ENCODE results near the gene CHRNE.
A peak's percentile ranks its signal among the peaks of the same experiment; 100 is the strongest.

The CHRNE gene

DNA sequence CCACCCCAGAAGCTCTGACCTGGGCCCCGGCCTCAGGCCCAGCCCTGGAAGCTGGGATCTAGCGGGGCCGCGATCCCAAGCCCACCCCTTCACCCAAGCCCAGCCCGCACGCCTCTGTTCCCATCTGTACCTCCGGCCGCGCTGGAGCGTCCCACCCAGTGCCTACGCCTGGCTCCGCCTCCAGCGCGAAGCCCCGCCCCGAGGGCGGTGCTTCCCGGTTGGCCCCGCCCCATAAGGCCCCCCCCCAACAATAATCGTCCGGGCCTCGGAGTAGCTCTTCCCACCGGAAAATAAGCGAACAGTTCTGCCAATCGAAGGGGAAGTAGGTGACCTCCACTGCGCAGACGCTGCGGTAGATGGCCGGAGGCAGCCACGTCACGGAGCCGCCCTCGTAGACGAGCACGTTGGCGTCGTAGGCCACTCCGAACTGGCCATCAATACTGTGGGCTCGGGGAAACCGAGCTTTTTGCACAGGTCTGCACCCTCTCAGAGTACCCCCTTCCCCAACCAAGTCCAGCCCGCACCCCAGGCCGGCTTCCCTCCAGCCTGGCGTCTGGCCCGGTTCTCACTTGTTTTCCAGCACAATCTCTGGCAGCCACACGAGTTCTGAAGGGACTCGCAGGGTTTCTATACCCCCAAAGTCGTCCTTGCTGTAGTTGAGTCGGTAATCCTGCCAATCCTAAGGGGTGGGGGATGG lies 1.1 kb downstream of the CHRNE start:
- no peak for DNase-seq

DNA sequence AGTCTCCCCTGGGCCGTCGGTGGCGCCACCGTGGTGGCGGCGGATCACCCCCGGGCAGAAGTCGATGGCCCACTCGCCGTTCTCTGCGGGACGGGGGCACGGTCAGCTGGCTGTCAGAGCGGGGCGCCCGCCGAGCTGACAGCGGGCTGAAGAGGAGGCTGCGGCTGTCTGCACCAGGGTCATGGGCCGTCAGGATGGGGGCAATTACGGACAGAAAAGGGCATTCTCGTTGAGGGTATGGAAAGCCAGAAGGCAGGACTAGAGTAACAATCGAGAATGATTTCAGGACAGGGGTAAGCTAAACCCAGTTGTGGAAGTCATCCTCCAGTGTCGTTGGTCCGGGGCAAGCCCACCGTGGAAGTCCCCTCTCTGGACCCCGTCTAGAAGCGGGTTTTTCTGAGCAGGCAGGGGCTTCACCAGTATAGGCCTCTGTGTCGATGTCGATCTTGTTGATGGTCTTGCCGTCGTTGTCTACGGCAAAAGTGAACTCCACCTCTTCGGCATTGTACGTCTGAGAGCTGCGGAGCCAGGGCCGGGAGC lies 1.7 kb downstream of the CHRNE start:
- DNase-seq = no peak

DNA sequence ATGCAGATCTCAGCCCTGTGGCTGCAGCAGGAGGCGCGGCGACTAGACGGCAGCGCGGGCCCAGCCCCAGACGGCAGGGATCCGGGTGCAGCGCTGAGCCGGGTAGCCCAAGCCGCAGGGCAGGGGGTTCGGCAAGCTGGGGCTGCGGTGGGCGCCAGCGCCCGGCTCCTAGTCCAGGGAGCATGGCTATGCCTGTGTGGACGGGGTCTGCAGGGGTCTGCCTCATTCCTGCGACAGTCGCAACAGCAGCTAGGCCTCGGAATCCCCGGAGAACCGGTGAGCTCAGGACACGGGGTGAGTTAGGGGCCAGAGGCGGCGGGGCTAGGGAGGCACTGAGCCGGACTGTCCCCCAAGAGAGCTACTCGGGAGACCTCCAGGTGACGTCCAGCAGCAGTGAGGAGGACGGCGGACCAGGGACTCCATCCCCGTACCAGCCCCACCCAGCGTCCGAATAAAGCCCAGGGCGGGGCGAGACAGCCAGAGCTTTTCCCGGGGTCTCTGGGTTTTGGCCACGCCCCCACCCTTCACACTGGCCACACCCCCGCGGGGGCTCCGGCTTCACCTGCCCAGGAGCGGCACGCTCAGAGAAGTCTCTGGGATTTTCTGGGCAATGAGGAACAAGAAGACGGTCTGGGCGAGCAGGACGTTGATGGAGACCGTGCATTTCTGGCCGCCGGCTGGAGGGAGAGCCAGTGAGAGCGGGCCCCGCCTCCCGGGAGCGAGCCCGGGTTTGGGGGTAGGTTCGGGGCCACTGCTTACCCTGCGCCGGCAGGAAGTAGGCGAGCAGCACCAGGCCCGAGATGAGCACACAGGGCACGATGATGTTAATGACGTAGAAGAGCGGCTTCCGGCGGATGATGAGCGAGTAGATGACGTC lies 2.4 kb downstream of the CHRNE start:
- DNase-seq = peak; percentile 56

DNA sequence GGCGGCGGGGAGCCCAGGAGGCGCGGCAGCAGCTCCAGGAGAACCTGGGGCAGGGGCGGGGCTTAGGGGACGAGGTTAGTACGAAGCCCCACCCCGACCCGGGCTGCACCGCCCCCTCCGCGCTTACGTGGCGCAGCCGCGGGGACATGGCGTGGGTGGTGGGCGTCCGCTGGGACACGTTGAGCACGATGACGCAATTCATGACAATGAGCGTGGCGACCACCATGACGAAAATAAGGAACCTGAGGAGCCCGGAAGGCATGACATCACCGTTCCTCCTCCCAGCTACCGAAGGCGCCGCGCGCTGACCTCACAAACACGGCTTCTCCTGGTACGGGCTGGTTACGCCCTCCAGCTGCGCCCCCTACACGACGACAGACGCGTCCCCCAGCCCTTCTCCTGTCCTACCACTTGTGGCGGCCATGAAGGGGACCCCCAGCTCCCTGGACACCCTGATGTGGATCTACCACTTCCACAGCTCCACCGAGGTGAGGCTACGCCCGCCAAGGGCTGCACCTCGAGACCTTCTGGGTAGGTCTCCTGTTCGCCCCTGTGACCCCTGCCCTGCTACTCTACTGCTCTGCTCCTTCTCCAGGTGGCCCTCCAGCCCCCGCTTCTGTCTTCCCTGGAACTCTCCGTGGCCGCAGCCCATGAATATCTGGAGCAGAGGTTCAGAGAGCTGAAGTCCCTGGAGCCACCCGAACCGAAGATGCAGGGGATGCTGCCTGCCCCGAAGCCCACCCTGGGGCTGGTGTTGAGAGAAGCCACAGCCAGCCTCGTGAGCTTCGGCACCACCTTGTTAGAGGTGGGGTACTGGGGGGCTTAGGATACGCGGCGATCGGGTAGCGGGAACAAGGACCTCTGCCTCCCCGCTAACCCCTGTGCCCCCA lies 3.3 kb downstream of the CHRNE start, which contains the start of gene C17orf107:
Gene C17orf107 (plus strand): TSS at position 196 of the 890 bp plus-strand sequence. CDS start 227 bp downstream, at position 423.
- DNase-seq = peak; percentile 84

DNA sequence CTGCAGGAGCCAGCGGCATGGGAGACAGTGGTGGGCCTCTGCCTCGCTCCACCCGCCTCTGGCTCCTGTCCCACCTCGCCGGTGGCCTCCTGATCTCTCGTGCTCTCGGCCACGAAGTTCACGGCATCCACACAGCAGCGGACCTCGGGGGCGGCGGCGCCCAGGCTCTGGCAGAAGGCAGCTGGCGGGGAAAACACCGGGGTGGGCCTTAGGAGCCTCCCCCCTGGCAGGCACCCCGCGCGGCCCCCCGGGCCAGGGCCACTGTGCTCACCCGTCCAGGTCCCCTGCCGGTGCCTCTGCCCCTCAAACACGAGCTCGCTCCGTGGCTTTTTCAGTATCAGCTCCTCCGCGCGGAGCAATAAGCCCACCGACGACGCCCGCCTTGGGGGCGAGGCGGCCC lies 4.0 kb downstream of the CHRNE start:
- no peak for DNase-seq

DNA sequence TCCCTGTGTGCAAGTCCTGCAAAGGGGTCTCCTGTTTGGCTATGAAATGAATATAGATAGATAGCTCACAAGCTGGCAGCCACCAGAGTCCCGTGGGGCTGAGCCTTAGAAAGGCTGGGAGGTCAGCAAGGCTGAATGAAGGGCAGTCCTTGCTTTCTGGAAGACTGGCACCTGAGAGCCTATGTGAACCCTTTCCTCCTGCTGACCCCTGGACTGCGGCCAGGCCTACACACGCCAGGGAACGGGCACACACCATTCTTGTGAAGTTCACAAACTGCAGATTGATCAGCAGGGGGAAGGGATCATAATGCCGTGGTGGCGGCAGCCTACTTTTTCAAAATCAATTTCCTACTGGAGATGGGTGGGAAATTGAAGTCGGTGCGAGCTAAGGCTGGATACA lies 4.5 kb downstream of the CHRNE start:
- no peak for DNase-seq

DNA sequence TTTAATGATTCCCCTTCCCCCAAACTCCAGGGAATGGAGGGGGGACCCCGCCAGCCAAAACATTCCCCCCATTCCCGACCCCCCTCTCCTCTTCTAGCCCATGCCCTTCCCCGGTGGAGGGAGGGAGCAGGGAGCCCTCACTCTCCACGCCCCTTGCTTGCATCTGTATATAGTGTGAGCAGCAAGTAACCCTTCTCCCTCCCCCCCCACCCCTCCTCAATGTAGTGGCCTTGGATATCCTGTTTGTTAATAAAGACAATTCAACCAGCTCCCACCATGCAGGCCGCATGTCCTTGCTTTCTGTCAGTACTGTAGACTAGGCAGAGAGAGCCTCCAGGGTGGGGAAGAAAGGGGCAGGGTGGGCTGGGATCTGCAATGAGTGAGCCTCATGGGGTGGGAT lies 5.1 kb downstream of the CHRNE start:
- no peak for DNase-seq

DNA sequence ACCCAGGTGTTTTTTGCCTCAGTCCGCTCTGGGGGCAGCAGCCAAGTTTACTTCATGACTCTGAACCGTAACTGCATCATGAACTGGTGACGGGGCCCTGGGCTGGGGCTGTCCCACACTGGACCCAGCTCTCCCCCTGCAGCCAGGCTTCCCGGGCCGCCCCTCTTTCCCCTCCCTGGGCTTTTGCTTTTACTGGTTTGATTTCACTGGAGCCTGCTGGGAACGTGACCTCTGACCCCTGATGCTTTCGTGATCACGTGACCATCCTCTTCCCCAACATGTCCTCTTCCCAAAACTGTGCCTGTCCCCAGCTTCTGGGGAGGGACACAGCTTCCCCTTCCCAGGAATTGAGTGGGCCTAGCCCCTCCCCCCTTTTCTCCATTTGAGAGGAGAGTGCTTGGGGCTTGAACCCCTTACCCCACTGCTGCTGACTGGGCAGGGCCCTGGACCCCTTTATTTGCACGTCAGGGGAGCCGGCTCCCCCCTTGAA lies 5.7 kb downstream of the CHRNE start:
- no peak for DNase-seq

DNA sequence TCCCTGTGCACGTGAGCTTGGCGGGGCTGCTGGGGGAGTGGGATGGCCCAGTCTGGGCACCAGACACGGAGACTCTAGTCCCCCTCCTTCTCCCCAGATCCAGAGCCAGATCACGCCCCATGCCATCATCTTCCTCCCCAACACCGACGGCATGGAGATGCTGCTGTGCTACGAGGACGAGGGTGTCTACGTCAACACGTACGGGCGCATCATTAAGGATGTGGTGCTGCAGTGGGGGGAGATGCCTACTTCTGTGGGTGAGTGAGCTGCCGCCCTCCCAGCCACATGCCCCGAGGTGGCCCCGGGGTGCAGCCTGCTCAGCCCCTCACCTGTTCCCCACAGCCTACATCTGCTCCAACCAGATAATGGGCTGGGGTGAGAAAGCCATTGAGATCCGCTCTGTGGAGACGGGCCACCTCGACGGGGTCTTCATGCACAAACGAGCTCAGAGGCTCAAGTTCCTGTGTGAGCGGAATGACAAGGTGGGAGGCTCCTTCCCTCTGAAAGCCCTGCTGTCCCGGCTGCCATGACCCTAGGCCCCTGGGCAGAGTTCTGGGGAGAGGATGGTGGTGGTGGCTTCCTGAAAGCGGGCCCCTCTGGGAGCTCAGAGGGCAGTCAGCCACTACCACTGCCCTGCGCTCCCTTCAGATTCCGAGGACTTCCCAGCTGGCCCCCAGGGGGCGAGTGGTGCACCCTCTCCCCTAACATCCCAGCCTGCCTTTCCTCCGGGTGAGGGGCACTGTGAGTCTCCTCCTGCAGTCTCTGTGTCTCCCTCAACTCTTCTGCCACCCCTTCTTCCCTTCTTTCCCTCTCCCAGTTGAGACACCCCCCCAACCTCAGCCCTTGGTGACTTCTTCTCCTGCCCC lies 6.3 kb downstream of the CHRNE start:
- DNase-seq = no peak

DNA sequence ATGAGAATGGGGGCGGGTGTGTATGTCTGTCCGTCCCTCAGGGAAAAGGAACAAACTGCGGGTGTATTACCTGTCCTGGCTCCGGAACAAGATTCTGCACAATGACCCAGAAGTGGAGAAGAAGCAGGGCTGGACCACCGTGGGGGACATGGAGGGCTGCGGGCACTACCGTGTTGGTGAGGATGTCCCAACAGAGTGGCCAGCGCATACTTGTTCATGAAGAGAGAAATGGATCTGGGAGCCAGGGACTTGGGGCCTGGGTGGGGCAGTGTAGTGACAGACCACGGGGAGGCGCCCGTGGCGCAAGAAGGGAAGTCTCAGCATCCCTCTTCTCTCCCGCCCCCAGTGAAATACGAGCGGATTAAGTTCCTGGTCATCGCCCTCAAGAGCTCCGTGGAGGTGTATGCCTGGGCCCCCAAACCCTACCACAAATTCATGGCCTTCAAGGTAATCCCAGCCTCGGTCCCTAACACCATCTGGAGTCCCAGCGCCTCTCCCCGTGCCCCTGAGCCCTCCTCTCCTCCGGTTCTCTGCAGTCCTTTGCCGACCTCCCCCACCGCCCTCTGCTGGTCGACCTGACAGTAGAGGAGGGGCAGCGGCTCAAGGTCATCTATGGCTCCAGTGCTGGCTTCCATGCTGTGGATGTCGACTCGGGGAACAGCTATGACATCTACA lies 7.1 kb downstream of the CHRNE start:
- DNase-seq = no peak

DNA sequence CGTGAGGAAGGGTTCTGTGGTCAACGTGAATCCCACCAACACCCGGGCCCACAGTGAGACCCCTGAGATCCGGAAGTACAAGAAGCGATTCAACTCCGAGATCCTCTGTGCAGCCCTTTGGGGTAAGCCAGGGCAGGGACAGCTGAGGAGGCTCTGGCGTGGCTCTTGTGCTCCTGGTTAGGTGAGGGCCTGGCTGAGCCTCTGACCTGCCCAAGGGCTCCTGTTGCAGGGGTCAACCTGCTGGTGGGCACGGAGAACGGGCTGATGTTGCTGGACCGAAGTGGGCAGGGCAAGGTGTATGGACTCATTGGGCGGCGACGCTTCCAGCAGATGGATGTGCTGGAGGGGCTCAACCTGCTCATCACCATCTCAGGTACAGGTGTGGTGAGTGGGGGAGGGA lies 7.8 kb downstream of the CHRNE start:
- DNase-seq = no peak

DNA sequence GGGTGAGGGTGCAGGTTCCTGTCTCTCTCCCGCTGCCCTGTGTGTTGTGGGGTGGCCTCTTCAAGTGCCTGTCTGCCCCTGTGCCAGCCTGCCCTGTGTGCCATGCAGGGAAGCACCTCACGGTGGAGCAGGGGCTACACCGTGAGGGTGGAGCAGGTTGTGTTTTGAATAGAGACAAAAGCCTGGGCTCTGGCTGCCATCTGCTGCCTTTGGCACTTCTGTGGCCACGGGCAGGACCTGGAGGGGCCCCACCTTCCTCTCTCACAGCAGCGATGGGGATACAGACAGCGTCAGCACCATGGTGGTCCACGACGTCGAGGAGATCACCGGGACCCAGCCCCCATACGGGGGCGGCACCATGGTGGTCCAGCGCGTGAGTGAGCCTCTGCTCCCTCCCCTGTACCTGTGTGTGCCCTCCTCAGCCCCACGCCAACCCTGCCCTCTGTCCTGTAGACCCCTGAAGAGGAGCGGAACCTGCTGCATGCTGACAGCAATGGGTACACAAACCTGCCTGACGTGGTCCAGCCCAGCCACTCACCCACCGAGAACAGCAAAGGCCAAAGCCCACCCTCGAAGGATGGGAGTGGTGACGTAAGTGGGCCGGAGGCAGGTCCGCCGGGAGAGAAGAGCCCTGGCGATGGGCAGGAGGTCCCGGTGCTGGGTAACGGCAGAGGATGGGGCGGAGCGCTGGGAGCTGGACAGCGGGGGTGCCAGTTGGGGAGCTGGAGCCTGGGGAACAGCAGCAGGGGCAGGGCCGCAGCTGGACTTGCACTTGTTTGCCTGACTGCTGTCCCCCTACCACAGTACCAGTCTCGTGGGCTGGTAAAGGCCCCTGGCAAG lies 9.0 kb downstream of the CHRNE start:
- no peak for DNase-seq

DNA sequence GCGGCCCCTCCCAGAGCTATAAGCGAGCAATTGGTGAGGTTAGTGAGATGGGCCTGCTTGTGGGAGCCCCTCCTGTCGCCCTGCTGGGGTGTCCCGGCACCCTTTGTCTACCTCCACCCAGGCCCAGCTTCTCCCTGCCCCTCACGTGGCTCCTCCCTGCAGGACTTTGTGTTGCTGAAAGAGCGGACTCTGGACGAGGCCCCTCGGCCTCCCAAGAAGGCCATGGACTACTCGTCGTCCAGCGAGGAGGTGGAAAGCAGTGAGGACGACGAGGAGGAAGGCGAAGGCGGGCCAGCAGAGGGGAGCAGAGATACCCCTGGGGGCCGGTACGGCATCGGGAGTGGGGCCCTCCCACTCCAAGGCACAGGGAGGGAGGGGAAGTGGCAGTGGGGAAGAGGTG lies 9.6 kb downstream of the CHRNE start:
- DNase-seq = no peak

DNA sequence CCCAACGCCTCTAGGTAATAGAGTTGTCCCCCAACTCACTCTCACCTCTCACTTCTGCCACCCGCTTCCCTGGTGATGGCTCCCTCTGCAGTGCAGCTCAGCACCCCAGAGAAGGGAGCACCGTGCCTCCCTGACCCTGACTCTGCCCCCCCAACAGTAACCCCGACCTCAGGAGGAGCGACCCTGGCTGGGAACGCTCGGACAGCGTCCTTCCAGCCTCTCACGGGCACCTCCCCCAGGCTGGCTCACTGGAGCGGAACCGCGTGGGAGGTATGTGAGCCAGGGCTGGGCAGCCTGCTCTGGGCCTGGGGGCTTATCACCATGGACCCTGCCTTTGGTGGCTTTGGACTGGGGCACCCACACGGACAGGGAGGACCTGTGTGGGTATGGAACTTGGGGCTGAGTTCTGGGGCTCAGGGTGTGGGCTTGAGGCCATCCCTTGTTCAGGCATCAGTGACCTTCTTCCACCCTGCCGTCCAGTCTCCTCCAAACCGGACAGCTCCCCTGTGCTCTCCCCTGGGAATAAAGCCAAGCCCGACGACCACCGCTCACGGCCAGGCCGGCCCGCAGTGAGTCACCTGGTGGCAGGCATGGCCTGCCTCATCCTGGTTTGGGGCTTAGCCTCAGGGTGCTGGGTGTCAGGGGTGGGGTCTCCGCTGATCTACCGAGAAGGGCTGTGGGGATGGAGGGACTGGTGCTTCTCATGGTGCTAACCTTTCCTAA lies 10.2 kb downstream of the CHRNE start:
- no peak for DNase-seq

DNA sequence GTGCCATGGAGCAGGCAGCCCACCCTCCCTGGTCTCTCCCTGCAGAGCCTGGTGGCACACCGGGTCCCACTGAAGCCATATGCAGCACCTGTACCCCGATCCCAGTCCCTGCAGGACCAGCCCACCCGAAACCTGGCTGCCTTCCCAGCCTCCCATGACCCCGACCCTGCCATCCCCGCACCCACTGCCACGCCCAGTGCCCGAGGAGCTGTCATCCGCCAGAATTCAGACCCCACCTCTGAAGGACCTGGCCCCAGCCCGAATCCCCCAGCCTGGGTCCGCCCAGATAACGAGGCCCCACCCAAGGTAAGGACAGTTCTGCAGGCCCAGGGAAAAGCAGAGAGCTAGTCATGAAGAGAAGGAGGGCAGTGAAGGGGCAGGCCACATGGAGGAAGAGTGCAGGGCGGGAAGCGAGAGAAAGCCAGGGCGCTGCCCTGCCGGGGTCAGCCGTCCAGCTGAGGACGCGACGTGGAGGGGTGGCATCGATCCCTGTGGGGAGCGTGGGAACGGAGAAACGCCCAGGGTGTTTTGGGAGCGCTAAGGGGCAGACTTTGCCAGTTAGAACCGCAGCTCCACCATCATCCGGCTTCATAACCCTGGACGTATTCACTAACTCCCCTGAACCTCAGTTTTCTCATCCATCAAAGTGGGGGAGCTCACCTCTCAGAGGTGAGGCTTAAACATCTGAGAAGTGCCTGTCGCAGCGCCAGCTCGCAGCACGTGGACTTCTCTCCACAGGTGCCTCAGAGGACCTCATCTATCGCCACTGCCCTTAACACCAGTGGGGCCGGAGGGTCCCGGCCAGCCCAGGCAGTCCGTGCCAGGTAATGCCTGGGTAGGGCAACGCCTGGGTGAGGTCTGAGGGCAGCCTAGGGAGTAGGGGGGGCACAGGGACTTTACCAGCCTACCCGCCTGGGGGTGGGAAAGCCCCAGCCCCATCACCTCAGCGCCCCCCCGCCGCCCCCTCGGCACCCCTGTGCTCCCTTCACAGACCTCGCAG lies 11.2 kb downstream of the CHRNE start:
- DNase-seq = no peak

DNA sequence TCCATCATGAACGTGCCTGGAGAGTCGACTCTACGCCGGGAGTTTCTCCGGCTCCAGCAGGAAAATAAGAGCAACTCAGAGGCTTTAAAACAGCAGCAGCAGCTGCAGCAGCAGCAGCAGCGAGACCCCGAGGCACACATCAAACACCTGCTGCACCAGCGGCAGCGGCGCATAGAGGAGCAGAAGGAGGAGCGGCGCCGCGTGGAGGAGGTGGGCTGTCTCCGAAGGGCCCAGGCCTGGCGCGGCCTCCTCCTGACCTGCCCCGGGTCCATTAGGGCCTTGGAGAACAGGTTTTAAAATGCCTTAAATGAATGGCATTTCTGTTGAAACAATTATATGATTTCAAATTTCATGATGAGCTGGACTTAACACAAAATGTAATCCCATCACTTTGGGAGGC lies 15.3 kb downstream of the CHRNE start:
- DNase-seq = no peak

DNA sequence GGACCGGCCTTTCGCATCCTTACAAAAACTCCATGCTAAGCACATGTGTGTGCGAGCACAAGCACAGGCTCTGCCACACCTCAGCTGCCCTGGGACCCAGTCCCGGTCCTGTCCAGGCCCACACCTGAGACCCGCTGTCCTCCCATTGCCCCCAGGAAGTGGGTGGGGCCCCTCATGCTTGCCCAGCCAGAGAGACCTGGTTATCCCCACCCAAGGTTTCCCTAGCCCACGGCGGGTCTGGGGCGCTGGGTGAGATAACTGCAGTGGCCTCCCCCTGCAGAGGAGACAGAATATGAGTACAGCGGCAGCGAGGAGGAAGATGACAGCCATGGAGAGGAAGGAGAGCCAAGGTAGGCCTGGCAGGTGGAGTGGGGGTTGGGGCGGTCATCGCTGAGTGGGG lies 16.1 kb downstream of the CHRNE start:
- no peak for DNase-seq

DNA sequence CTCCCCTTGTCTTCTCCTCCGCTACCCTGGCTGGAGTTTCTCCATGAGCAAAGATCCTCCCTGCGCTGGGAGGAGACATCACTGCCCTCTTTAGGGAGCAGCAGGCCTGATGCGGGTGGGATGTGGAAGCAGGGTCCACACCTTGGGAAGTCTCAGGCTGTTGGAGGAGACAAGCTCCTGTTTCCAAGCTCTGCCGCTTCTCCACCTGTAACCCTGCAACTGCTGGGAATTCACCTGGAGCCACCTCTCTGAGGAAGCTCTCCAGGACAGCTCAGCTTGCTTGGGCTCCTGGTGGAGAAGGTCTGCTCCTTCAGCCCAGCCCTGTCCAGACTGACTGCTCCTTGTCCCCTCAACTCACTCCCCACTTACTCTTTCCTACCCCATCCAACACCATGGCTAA lies 18.4 kb downstream of the CHRNE start:
- no peak for DNase-seq

All from activated CD4-positive, alpha-beta T cell treated with anti-CD3 and anti-CD28 coated beads, Interleukin-2, Interleukin-6, amounts not matched to agents 100 ng/mL and 50 ng/mL, durations not matched to agents 16 hours and 8 hours (primary cell).